Fibroblast of the aortic adventitia (primary cell): ENCODE results near the gene AHSG. TPM values are rescaled to one million over a fixed set of nuclear protein-coding genes. Genes with fewer than 3 reads are reported as not detected.
A peak's percentile ranks its signal among the peaks of the same experiment; 100 is the strongest.

ENCODE experiments used
- DNase-seq: peaks from one replicate; pipeline ENCODE4 v3.0.0-alpha.2; 2010; ENCODE audit warnings: low read depth
- H3K4me3 ChIP-seq: 2 replicates; pipeline ENCODE4 v1.5.1; 2011; ENCODE audit warnings: low read depth, mild to moderate bottlenecking, control low read depth, low read length, moderate library complexity
- CTCF ChIP-seq: IDR thresholded peaks from 2 replicates; pipeline ENCODE4 v1.5.1; 2011; ENCODE audit warnings: mild to moderate bottlenecking, low read length, control low read depth, inconsistent platforms; ENCODE audit not compliant: insufficient read depth
- total RNA-seq: library from RNA; depleted of rRNA; stranded (reverse); fragments of >200 nt; gene quantifications from 2 replicates; pipeline ENCODE4 v1.2.3, GENCODE V29; 2012; ENCODE audit warnings: low replicate concordance

AHSG gene
- total RNA-seq, 1 donor: not detected

- no peak for TF ChIP-seq CTCF
- DNase-seq: no peak
- no peak overlapping the region for H3K4me3 ChIP-seq
Measured at GRCh38 chr3:186592682-186593081, 20.2 kb upstream of the AHSG start.

GRCh38 chr3:186593862-186594261 lies 19.0 kb upstream of the AHSG start:
- no peak for TF ChIP-seq CTCF
- DNase-seq: no peak
- H3K4me3 ChIP-seq: no peak overlapping the region

- TF ChIP-seq CTCF: no peak
- no peak for DNase-seq
- no peak overlapping the region for H3K4me3 ChIP-seq
Measured at GRCh38 chr3:186594591-186595113, 18.2 kb upstream of the AHSG start.

GRCh38 chr3:186596568-186597287 lies 16.1 kb upstream of the AHSG start:
- peak; percentile 29 for DNase-seq
- H3K4me3 ChIP-seq: no peak overlapping the region
- TF ChIP-seq CTCF: no peak

- TF ChIP-seq CTCF: no peak
- peak; percentile 65 for DNase-seq
- no peak overlapping the region for H3K4me3 ChIP-seq
Measured at GRCh38 chr3:186598108-186598784, 14.6 kb upstream of the AHSG start.

GRCh38 chr3:186598794-186599141 lies 14.1 kb upstream of the AHSG start:
- H3K4me3 ChIP-seq: no peak overlapping the region
- DNase-seq: no peak
- TF ChIP-seq CTCF: no peak
